ENCODE measurements around the gene CCDC191. TPM values are rescaled to one million over a fixed set of nuclear protein-coding genes. Genes with fewer than 3 reads are reported as not detected.

The CCDC191 gene
- total RNA-seq, 1 donor from 2014 or later: 4.3 TPM

DNA sequence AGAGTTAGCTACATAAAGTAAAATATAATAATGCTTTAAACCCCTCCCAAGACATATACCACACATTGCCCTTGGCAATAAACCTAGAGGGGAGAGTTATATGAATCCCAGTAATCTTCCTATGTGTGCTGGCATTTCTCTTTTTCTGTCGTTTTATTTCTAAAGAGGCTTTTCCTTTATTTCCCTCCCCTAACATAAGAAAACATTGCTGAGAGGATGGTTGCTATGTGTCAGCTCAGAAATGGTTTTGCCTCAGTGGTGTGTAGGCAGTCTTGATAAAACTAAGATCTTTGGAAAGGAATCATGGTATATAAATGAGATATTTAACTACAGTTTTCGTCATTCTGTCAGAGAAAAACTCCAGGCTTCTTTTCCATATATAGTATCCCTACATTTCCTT lies 30.0 kb downstream of the CCDC191 start:
- Mint-ChIP-seq H3K4me3 (ENCODE audit: unreplicated experiment) (no peak overlapping the region), H3K4me1 (ENCODE audit: unreplicated experiment) (no peaks in the 10 kb centered on the region), H3K9me3 (ENCODE audit: unreplicated experiment) (no peaks in the 10 kb centered on the region), H3K27ac (ENCODE audit: unreplicated experiment) (no peak overlapping the region), H3K27me3 (ENCODE audit: unreplicated experiment) (no peaks in the 10 kb centered on the region), H3K36me3 (ENCODE audit: unreplicated experiment) (peaks cover 2% of the 10 kb centered on the region)
- DNase-seq (ENCODE audit: extremely low spot score, unreplicated experiment): no peak
- TF ChIP-seq, protein P1, sequence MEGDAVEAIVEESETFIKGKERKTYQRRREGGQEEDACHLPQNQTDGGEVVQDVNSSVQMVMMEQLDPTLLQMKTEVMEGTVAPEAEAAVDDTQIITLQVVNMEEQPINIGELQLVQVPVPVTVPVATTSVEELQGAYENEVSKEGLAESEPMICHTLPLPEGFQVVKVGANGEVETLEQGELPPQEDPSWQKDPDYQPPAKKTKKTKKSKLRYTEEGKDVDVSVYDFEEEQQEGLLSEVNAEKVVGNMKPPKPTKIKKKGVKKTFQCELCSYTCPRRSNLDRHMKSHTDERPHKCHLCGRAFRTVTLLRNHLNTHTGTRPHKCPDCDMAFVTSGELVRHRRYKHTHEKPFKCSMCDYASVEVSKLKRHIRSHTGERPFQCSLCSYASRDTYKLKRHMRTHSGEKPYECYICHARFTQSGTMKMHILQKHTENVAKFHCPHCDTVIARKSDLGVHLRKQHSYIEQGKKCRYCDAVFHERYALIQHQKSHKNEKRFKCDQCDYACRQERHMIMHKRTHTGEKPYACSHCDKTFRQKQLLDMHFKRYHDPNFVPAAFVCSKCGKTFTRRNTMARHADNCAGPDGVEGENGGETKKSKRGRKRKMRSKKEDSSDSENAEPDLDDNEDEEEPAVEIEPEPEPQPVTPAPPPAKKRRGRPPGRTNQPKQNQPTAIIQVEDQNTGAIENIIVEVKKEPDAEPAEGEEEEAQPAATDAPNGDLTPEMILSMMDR (IDR thresholded peaks at IDR 0.05): no peak

DNA sequence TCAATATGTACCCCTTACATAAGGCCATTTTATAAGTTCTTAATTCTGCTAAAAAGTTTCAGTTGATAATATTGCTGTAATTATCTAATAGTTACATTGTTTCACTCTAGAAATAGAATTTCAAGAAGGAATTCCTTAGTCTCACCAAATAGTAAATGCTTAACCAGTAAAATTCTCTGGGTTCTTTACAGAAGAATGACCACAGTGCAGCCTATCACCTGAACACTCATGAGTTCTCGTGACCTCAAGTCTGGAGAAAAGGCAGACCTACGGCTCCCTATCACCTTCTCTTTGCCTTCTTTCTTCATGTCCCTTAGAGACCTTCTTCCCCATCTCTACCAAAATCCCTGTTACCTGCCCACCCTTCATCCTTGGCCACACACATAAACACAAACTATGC lies 30.9 kb downstream of the CCDC191 start:
- Mint-ChIP-seq H3K9me3 (ENCODE audit: unreplicated experiment) (no peaks in the 10 kb centered on the region), H3K27ac (ENCODE audit: unreplicated experiment) (no peak overlapping the region), H3K27me3 (ENCODE audit: unreplicated experiment) (no peaks in the 10 kb centered on the region), H3K4me1 (ENCODE audit: unreplicated experiment) (no peaks in the 10 kb centered on the region), H3K4me3 (ENCODE audit: unreplicated experiment) (no peak overlapping the region), H3K36me3 (ENCODE audit: unreplicated experiment) (peaks cover 2% of the 10 kb centered on the region)
- TF ChIP-seq, protein P1 (IDR thresholded peaks at IDR 0.05): no peak
- DNase-seq (ENCODE audit: extremely low spot score, unreplicated experiment): no peak

DNA sequence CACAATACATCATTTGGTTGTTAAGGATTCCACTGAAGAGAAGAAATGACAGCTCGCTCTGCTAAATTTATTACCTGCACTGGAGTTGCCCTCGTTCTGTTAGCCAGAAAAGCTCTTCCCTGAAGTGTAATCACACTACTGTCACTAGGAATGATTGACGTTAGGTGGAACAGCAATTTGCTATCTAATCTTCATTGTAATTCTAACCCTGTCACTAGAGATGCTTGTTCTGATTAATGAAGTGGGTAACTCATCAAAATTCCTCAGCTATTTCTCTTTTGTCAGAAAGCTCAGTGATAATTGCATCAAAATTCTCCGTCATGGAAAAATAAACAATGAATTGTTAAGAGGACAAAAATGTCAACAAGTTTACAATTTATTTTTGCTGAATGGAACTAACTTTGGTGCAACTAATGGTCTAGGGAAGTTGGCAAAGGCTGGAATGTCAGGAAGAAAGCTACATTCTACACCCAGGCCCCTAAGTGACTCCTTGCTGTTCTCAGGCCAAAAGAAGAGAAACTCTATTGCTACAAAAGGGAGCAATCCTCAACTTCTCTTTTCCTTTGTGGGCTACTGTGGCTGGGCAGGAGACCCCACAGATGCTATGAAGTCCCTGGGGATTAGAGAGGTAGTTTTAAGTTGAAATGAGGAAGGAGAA lies 34.1 kb downstream of the CCDC191 start:
- no peak for DNase-seq (ENCODE audit: extremely low spot score, unreplicated experiment)
- H3K4me1 Mint-ChIP-seq (ENCODE audit: unreplicated experiment): no peaks in the 10 kb centered on the region
- H3K36me3 Mint-ChIP-seq (ENCODE audit: unreplicated experiment): no peaks in the 10 kb centered on the region
- H3K27me3 Mint-ChIP-seq (ENCODE audit: unreplicated experiment): no peaks in the 10 kb centered on the region
- no peak overlapping the region for H3K4me3 Mint-ChIP-seq (ENCODE audit: unreplicated experiment)
- no peak overlapping the region for H3K27ac Mint-ChIP-seq (ENCODE audit: unreplicated experiment)
- TF ChIP-seq, protein P1 (IDR thresholded peaks at IDR 0.05): no peak
- H3K9me3 Mint-ChIP-seq (ENCODE audit: unreplicated experiment): no peaks in the 10 kb centered on the region

DNA sequence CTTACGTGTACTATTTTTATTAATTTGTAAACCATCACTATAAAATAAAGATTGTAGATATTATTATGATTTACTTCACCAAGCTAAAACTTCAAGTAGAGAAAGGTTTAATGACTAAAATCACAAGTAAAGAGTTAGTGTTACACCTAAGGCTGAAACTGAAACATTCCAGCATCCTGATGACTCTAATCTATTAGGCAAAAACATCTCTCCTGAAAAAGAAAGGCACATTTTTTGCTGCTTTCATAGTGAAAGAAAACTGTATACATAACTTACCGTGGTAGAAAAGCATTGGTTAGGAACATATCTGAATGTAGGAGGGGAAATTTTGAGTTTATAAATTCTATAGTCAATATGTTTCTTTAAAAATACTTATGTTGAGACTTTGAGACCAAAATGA lies 35.4 kb downstream of the CCDC191 start:
- Mint-ChIP-seq H3K9me3 (ENCODE audit: unreplicated experiment) (no peaks in the 10 kb centered on the region), H3K36me3 (ENCODE audit: unreplicated experiment) (no peaks in the 10 kb centered on the region)
- DNase-seq (ENCODE audit: extremely low spot score, unreplicated experiment): no peak

DNA sequence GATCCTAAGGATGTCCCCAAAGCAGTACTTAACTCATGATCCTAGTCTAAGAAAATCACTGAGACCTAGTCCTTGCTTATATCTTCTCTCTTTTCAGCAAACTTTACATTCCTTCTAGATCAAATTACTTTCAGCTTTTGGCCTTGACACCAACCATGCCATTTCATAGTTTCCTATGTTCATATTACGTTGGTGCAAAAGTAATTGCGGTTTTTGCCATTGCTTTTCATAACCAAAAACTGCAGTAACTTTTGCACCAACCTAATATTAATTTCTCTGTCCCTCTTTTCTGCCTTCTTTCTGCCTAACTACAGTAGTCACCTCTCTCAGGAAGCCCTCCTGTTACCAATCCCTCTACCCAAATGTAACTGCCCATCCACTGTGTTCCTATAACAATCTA lies 36.8 kb downstream of the CCDC191 start:
- H3K36me3 Mint-ChIP-seq (ENCODE audit: unreplicated experiment): no peaks in the 10 kb centered on the region
- no peak overlapping the region for H3K27ac Mint-ChIP-seq (ENCODE audit: unreplicated experiment)
- no peaks in the 10 kb centered on the region for H3K4me1 Mint-ChIP-seq (ENCODE audit: unreplicated experiment)
- DNase-seq (ENCODE audit: extremely low spot score, unreplicated experiment): no peak
- no peaks in the 10 kb centered on the region for H3K27me3 Mint-ChIP-seq (ENCODE audit: unreplicated experiment)
- H3K4me3 Mint-ChIP-seq (ENCODE audit: unreplicated experiment): no peak overlapping the region
- no peaks in the 10 kb centered on the region for H3K9me3 Mint-ChIP-seq (ENCODE audit: unreplicated experiment)
- TF ChIP-seq, protein P1 (IDR thresholded peaks at IDR 0.05): no peak

More for the DNA sequence above, 35.4 kb downstream of the CCDC191 start:
- Mint-ChIP-seq H3K4me1 (ENCODE audit: unreplicated experiment) (no peaks in the 10 kb centered on the region), H3K4me3 (ENCODE audit: unreplicated experiment) (no peak overlapping the region), H3K27me3 (ENCODE audit: unreplicated experiment) (no peaks in the 10 kb centered on the region), H3K27ac (ENCODE audit: unreplicated experiment) (no peak overlapping the region)
- TF ChIP-seq, protein P1 (IDR thresholded peaks at IDR 0.05): no peak

Data from osteocyte (in vitro differentiated cells).